GM19463 (cell line): Measurements from ENCODE around the gene LCE2B.

ENCODE experiments used
- ATAC-seq: cut with Tn5 transposase; IDR thresholded peaks from one replicate; pipeline ENCODE4 v1.9.1; 2021; ENCODE audit warnings: mild to moderate bottlenecking, moderate library complexity; ENCODE audit not compliant: unreplicated experiment

LCE2B gene

DNA sequence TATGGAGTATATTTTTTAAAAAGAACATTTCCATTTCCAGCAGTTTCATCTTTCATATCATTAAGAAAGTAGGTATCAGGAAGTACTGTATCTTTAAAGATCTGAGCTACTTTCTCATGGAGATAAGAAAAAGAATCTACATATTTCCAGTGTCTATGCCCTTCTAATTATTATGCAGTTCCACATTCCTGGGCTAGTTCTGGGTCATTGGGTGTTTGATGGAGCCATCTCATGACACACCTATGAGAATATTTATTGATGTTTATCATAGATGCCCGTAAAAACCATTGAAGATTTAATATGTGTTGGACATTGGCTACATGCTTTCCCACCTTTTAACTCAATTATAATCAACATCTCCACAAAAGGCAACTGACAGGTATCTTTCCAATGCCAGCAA, 43.1 kb downstream of the LCE2B start:
- no peak for ATAC-seq

DNA sequence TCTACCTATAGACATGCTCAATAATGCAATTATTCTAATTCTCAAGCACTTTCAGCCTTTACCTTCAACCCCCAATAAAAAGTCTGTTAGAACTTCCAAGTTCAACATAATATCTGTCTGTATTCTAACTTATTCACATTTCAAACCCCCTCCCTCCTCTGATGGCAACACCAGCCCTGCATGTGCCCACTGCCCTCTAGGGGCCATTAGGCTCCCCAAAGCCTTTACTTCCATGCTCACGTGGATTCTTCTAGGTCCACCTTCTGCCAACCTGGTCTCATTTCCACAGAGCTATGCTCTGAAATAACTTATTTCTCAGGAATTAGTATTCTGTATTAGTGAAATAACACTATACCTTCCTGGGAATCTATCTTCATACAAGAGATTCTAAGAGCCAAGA, 49.7 kb downstream of the LCE2B start:
- ATAC-seq, result no peak
